Medulla oblongata (tissue), 1 donor: Measurements from ENCODE around the gene DMPK.
A peak's percentile ranks its signal among the peaks of the same experiment; 100 is the strongest.

ENCODE experiments used
- DNase-seq: peaks from one replicate; pipeline ENCODE4 v3.0.0-alpha.2; 2015; ENCODE audit errors: extremely low spot score

DMPK gene

GRCh38 chr19:45785781-45786532, 3.7 kb upstream of the DMPK start:
- no peak for DNase-seq

- no peak for DNase-seq
These were observed 2.8 kb upstream of the DMPK start for GRCh38 chr19:45785097-45785496.

GRCh38 chr19:45784096-45784495, 1.8 kb upstream of the DMPK start:
- DNase-seq: no peak

GRCh38 chr19:45782820-45783785, 813 bp upstream of the DMPK start:
- DNase-seq: no peak

GRCh38 chr19:45781214-45782161, 802 bp downstream of the DMPK start:
- no peak for DNase-seq

- no peak for DNase-seq
These were observed 1.7 kb downstream of the DMPK start for GRCh38 chr19:45780448-45781213.

GRCh38 chr19:45780146-45780447, 2.2 kb downstream of the DMPK start:
- DNase-seq: no peak

- no peak for DNase-seq
These were observed 2.8 kb downstream of the DMPK start for GRCh38 chr19:45779231-45780145.

GRCh38 chr19:45778010-45778661, 4.2 kb downstream of the DMPK start:
- DNase-seq: no peak

GRCh38 chr19:45777395-45777961, 4.8 kb downstream of the DMPK start:
- DNase-seq: no peak

- DNase-seq: no peak
These were observed 7.5 kb downstream of the DMPK start for GRCh38 chr19:45774765-45775164.

- no peak for DNase-seq
These were observed 8.9 kb downstream of the DMPK start for GRCh38 chr19:45773384-45773783.

- DNase-seq: no peak
These were observed 9.4 kb downstream of the DMPK start for GRCh38 chr19:45772912-45773311.

- DNase-seq: no peak
These were observed 10.0 kb downstream of the DMPK start for GRCh38 chr19:45772130-45772840.

GRCh38 chr19:45771311-45771933, 10.9 kb downstream of the DMPK start:
- DNase-seq: no peak

GRCh38 chr19:45770192-45771101, 11.8 kb downstream of the DMPK start:
- DNase-seq: peak; percentile 94

- peak; percentile 59 for DNase-seq
These were observed 12.5 kb downstream of the DMPK start for GRCh38 chr19:45769821-45770191.
